Measurements from ENCODE around the gene SEPTIN10.

- no peak for TF ChIP-seq CTCF (conservative IDR thresholded peaks at IDR 0.05 in 1 of 2, IDR thresholded peaks at IDR 0.05 in 1 of 2; ENCODE audit: extremely low read depth in 1 of 2, insufficient read depth in 1 of 2, low read depth in 1 of 2, low read length in 2 of 2)
- no peak for TF ChIP-seq EZH2 (IDR thresholded peaks at IDR 0.05; ENCODE audit: borderline replicate concordance, low read length)
These were observed 1.9 kb upstream of the SEPTIN10 start for GRCh38 chr2:109615637-109616144.

Measured in mammary epithelial cell (primary cell).